K562 (cell line): Measurements from ENCODE around the gene PCDH12.

Experiments
- CBX2 ChIP-seq: fragments of 200-600 bp; sonication (generic); IDR thresholded peaks from one replicate; pipeline ENCODE4 v1.6.1; 2012; ENCODE audit warnings: mild to moderate bottlenecking, low read length, inconsistent platforms; ENCODE audit not compliant: insufficient read depth, poor library complexity, severe bottlenecking
- EZH2 ChIP-seq: IDR thresholded peaks from 2 replicates; pipeline ENCODE4 v1.6.1; 2012; ENCODE audit warnings: low read depth, mild to moderate bottlenecking, inconsistent platforms, low read length, borderline replicate concordance
- HLTF ChIP-seq: fragments of 450-650 bp; IDR thresholded peaks from 2 replicates; pipeline ENCODE4 v1.6.1; 2016
- POLR2A ChIP-seq: fragments of 450-650 bp; conservative IDR thresholded peaks from 2 replicates; pipeline ENCODE4 v1.6.1; 2016
- POLR2AphosphoS5 ChIP-seq: IDR thresholded peaks from 2 replicates; pipeline ENCODE4 v1.6.1; 2011; ENCODE audit warnings: mild to moderate bottlenecking, low read depth, low read length, moderate library complexity; ENCODE audit not compliant: control insufficient read depth, insufficient read depth
- YBX1 ChIP-seq: fragments of 450-650 bp; IDR thresholded peaks from 2 replicates; pipeline ENCODE4 v1.7.1; 2016; ENCODE audit warnings: mild to moderate bottlenecking
- ZNF263 ChIP-seq: sonication (generic); formaldehyde crosslinking; IDR thresholded peaks from 2 replicates; pipeline ENCODE4 v1.8.0; 2022; ENCODE audit warnings: mild to moderate bottlenecking, missing genetic modification reagents, borderline replicate concordance
- ZNF408 ChIP-seq: fragments of 250-450 bp; sonication (Bioruptor Pico); IDR thresholded peaks from 2 replicates; pipeline ENCODE4 v1.4.0; 2020; ENCODE audit warnings: low read depth, mild to moderate bottlenecking, moderate library complexity
- TF ChIP-seq, protein P1 (sequence below), 2 experiments: IDR thresholded peaks; 2 replicates each; pipeline ENCODE4 v1.6.1; 2012; ENCODE audit warnings: improper control_type of control experiment in 2 of 2, low read depth in 2 of 2, low read length in 2 of 2, borderline replicate concordance in 1 of 2
- TF ChIP-seq, protein P2 (sequence below), 2 experiments: fragments of 450-650 bp in 1 of 2; sonication (generic) in 1 of 2; formaldehyde crosslinking in 1 of 2; IDR thresholded peaks; 2 replicates each; pipeline versions ENCODE4 v1.7.1 to v1.9.0; 2016 to 2022; ENCODE audit warnings: inconsistent platforms in 1 of 2, mild to moderate bottlenecking in 1 of 2, missing genetic modification reagents in 1 of 2

DNA sequence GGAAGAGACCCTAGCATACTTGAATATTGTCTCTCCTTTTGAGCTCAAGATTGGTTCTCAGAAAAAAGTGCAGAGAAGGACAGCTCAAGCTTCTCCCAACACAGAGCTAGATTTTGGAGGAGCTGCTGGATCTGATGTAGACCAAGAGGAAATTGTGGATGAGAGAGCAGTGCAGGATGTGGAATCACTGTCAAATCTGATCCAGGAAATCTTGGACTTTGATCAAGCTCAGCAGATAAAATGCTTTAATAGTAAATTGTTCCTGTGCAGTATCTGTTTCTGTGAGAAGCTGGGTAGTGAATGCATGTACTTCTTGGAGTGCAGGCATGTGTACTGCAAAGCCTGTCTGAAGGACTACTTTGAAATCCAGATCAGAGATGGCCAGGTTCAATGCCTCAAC is 20.4 kb upstream of the PCDH12 start:
- no peak for TF ChIP-seq POLR2AphosphoS5
- TF ChIP-seq ZNF263 (CRISPR knock-in tag) = no peak
- TF ChIP-seq, protein P1, sequence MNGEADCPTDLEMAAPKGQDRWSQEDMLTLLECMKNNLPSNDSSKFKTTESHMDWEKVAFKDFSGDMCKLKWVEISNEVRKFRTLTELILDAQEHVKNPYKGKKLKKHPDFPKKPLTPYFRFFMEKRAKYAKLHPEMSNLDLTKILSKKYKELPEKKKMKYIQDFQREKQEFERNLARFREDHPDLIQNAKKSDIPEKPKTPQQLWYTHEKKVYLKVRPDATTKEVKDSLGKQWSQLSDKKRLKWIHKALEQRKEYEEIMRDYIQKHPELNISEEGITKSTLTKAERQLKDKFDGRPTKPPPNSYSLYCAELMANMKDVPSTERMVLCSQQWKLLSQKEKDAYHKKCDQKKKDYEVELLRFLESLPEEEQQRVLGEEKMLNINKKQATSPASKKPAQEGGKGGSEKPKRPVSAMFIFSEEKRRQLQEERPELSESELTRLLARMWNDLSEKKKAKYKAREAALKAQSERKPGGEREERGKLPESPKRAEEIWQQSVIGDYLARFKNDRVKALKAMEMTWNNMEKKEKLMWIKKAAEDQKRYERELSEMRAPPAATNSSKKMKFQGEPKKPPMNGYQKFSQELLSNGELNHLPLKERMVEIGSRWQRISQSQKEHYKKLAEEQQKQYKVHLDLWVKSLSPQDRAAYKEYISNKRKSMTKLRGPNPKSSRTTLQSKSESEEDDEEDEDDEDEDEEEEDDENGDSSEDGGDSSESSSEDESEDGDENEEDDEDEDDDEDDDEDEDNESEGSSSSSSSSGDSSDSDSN (IDR thresholded peaks at IDR 0.05; ENCODE audit: borderline replicate concordance in 1 of 2, low read depth in 2 of 2, low read length in 2 of 2) = no peak
- TF ChIP-seq CBX2 = no peak
- TF ChIP-seq POLR2A = no peak
- no peak for TF ChIP-seq YBX1
- no peak for TF ChIP-seq ZNF408 (CRISPR knock-in tag)
- TF ChIP-seq, protein P2, sequence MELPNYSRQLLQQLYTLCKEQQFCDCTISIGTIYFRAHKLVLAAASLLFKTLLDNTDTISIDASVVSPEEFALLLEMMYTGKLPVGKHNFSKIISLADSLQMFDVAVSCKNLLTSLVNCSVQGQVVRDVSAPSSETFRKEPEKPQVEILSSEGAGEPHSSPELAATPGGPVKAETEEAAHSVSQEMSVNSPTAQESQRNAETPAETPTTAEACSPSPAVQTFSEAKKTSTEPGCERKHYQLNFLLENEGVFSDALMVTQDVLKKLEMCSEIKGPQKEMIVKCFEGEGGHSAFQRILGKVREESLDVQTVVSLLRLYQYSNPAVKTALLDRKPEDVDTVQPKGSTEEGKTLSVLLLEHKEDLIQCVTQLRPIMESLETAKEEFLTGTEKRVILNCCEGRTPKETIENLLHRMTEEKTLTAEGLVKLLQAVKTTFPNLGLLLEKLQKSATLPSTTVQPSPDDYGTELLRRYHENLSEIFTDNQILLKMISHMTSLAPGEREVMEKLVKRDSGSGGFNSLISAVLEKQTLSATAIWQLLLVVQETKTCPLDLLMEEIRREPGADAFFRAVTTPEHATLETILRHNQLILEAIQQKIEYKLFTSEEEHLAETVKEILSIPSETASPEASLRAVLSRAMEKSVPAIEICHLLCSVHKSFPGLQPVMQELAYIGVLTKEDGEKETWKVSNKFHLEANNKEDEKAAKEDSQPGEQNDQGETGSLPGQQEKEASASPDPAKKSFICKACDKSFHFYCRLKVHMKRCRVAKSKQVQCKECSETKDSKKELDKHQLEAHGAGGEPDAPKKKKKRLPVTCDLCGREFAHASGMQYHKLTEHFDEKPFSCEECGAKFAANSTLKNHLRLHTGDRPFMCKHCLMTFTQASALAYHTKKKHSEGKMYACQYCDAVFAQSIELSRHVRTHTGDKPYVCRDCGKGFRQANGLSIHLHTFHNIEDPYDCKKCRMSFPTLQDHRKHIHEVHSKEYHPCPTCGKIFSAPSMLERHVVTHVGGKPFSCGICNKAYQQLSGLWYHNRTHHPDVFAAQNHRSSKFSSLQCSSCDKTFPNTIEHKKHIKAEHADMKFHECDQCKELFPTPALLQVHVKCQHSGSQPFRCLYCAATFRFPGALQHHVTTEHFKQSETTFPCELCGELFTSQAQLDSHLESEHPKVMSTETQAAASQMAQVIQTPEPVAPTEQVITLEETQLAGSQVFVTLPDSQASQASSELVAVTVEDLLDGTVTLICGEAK (IDR thresholded peaks at IDR 0.05) = no peak
- TF ChIP-seq, protein P2 (CRISPR knock-in tag; IDR thresholded peaks at IDR 0.05) = no peak
- no peak for TF ChIP-seq EZH2
- TF ChIP-seq HLTF = no peak
